NCI-H2196 treated with DMSO at 0.1 percent for 48 hours (cell line): ENCODE data around the gene NFYC.

Experiments
- DNase-seq: peaks from one replicate; lab custom pipeline; 2025; ENCODE audit not compliant: unreplicated experiment; lab: John Stamatoyannopoulos, UW

NFYC gene

DNA sequence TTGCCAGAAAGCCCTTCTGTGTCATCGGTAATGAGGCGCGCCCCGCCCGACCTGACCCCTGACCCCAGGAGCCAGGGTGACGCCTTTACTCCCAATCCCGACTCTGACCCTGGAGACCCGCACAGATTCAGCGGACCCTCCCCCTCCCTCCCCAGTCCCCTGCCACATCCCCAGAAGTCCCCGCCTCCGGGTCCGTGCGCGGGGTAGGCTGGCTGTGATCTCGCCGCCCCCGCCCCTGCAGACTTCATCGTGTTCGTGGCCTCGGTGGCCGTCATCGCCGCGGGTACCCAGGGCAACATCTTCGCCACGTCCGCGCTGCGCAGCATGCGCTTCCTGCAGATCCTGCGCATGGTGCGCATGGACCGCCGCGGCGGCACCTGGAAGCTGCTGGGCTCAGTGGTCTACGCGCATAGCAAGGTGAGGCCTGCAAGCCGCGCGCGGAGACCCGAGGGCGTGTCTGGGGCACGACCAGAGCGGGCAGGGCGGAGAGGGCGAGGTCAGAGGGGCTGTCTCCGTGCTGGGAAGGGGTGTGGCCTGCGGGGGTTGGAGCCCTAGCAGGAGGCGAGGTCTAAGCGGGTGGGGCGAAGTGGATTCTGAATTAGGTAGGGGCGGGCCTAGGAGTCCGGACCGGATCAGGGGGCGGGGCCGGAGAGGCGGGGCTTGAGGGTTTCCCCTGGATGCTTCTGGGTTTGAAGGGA lies 126.9 kb downstream of the NFYC start:
- DNase-seq, result no peak

DNA sequence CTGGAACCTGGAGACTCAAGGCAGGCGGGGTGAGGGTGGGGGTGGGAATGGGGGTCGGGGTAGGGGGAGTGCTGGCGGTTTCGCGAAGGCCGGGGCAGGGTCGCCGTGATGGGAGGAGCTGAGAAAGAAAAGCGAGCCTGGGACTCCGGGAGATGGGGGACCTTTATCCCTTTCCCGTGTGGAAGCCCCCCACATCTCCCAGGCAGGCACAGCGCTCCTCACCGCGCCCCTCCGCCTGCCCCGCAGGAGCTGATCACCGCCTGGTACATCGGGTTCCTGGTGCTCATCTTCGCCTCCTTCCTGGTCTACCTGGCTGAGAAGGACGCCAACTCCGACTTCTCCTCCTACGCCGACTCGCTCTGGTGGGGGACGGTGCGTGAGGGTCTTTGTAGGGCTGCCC lies 127.6 kb downstream of the NFYC start:
- DNase-seq, result no peak

- no peak for DNase-seq
Observed at GRCh38 chr1:40820251-40820797, 128.8 kb downstream of the NFYC start.
